ENCODE data around the gene CRTC1.

CRTC1 gene

DNA sequence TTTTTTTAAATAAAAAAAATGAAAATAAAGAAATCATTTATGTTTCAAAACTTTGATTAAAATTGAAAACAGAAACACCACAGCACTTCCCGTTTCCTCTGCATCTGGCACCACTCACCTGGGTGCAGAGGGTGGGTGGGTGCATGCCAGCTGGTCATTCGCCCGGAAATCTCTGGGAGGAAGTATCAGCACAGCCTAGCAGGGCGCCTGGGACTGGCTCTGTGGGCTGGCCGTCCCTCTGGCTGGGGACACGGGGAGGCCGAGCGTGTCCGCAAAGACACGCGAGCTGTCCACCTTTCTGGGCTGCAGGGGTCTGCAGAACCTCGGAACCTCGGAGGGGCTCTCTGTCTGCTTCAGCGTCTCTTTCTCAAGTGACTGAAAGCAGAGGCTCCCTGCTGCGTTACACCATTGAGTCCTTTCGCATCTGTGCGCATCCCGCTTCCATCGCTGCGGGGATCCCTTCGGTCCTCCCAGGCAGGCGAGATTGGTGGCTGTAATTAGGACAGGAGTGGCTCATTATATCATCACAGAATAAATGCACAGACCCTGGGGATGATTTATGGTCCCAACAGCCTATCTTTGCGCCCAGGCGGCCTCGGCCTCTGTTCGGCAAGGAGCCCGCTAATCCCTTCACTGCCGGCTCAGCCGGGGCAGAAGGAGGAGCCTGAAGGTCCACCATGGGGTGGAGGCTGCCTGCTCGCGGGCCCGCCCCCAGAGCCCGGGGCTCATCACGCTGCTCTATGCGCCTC, 17.2 kb downstream of the CRTC1 start:
- Histone ChIP-seq H3K4me2 (ENCODE audit: low read depth, low read length) (peak overlapping the region; percentile 90), H4K20me1 (ENCODE audit: insufficient read depth, low read length) (no peaks in the 10 kb centered on the region), H3K27ac (ENCODE audit: low read length) (peak overlapping the region; percentile 73; the same call in 1 of the 2 replicates)

DNA sequence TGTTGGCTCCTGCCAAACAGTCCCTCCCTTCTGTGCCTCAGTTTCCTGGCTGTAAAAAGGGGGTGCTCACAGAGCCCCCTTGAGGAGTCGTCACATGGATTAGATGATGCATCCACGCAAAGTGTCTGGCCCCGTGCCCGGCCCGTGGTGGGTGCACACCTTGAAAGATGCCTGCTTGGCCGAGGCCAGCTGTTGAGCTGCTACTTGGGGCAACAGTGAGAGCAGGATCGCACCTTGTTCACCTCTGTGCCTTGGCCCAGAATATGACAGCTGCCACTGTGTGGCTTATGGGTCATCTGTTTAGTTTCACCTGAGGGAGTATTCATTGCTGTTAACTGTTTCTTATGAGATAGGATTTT, 17.7 kb downstream of the CRTC1 start:
- H3K9ac ChIP-seq (ENCODE audit: low read length) = peak overlapping the region; percentile 32; the same call in 1 of the 2 replicates
- H3K9me2 ChIP-seq (replicated peaks; ENCODE audit: insufficient read depth, low read length) = no peaks in the 10 kb centered on the region
- H3K27ac ChIP-seq (ENCODE audit: low read length) = peak overlapping the region; percentile 73; the same call in 1 of the 2 replicates
- TF ChIP-seq, protein P1, sequence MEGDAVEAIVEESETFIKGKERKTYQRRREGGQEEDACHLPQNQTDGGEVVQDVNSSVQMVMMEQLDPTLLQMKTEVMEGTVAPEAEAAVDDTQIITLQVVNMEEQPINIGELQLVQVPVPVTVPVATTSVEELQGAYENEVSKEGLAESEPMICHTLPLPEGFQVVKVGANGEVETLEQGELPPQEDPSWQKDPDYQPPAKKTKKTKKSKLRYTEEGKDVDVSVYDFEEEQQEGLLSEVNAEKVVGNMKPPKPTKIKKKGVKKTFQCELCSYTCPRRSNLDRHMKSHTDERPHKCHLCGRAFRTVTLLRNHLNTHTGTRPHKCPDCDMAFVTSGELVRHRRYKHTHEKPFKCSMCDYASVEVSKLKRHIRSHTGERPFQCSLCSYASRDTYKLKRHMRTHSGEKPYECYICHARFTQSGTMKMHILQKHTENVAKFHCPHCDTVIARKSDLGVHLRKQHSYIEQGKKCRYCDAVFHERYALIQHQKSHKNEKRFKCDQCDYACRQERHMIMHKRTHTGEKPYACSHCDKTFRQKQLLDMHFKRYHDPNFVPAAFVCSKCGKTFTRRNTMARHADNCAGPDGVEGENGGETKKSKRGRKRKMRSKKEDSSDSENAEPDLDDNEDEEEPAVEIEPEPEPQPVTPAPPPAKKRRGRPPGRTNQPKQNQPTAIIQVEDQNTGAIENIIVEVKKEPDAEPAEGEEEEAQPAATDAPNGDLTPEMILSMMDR (IDR thresholded peaks at IDR 0.05; ENCODE audit: low read length) = no peak
- TF ChIP-seq EZH2 (optimal IDR thresholded peaks at IDR 0.05; ENCODE audit: low read depth, low read length) (no peak), EZH2phosphoT487 (IDR thresholded peaks at IDR 0.05; ENCODE audit: low read length) (no peak)
- H3K27me3 ChIP-seq (replicated peaks; ENCODE audit: insufficient read depth, low read length) = no peaks in the 10 kb centered on the region
- peaks cover 11% of the 10 kb centered on the region for H3K4me1 ChIP-seq (ENCODE audit: low read length)
- H3K36me3 ChIP-seq (replicated peaks; ENCODE audit: insufficient read depth, low read length) = no peaks in the 10 kb centered on the region
- no peaks in the 10 kb centered on the region for H3K9me3 ChIP-seq (replicated peaks; ENCODE audit: insufficient read depth, low read length)
- peaks cover 41% of the 10 kb centered on the region for H3K79me2 ChIP-seq (ENCODE audit: low read length)
- DNase-seq = peak; percentile 58
- peak overlapping the region; percentile 81 for H2AFZ ChIP-seq (ENCODE audit: low read length)
- peak overlapping the region; percentile 71 for H3K4me3 ChIP-seq (ENCODE audit: low read length)
- peak overlapping the region; percentile 90 for H3K4me2 ChIP-seq (ENCODE audit: low read depth, low read length)
- no peaks in the 10 kb centered on the region for H4K20me1 ChIP-seq (ENCODE audit: insufficient read depth, low read length)
- H3F3A ChIP-seq (ENCODE audit: insufficient read depth, low read length) = peaks cover 21% of the 10 kb centered on the region

More for the DNA sequence above, 17.2 kb downstream of the CRTC1 start:
- H3K27me3 ChIP-seq (replicated peaks; ENCODE audit: insufficient read depth, low read length) = no peaks in the 10 kb centered on the region
- peak overlapping the region; percentile 71 for H3K4me3 ChIP-seq (ENCODE audit: low read length)
- H3K36me3 ChIP-seq (replicated peaks; ENCODE audit: insufficient read depth, low read length) = no peaks in the 10 kb centered on the region
- peaks cover 21% of the 10 kb centered on the region for H3F3A ChIP-seq (ENCODE audit: insufficient read depth, low read length)
- H3K9me2 ChIP-seq (replicated peaks; ENCODE audit: insufficient read depth, low read length) = no peaks in the 10 kb centered on the region
- H2AFZ ChIP-seq (ENCODE audit: low read length) = peak overlapping the region; percentile 81
- H3K79me2 ChIP-seq (ENCODE audit: low read length) = peaks cover 46% of the 10 kb centered on the region
- DNase-seq = peak; percentile 75
- no peak for TF ChIP-seq EZH2phosphoT487 (IDR thresholded peaks at IDR 0.05; ENCODE audit: low read length)
- TF ChIP-seq, protein P1 (IDR thresholded peaks at IDR 0.05; ENCODE audit: low read length) = no peak
- no peak for TF ChIP-seq EZH2 (optimal IDR thresholded peaks at IDR 0.05; ENCODE audit: low read depth, low read length)
- H3K9me3 ChIP-seq (replicated peaks; ENCODE audit: insufficient read depth, low read length) = no peaks in the 10 kb centered on the region
- H3K9ac ChIP-seq (ENCODE audit: low read length) = peak overlapping the region; percentile 32; the same call in 1 of the 2 replicates
- H3K4me1 ChIP-seq (ENCODE audit: low read length) = peaks cover 11% of the 10 kb centered on the region

DNA sequence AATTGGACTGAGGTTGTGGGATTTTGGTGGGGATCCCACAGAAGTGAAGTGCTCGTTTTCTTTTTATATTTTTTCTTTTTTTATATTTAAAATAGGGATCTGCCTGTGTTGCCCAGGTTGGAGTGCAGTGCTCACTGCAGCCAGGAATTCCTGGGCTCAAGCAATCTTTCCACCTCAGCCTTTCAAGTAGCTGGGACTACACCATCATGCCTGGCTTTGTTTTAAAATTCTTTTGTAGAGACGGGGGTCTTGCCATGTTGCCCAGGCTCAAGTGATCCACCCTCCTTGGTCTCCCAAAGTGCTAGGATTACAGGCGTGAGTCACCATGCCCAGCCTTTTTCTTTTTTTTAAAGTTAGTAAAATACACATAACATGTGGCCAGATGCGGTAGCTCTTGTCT, 20.6 kb downstream of the CRTC1 start:
- no peak for DNase-seq
- Histone ChIP-seq H3K36me3 (replicated peaks; ENCODE audit: insufficient read depth, low read length) (no peaks in the 10 kb centered on the region), H3K27ac (ENCODE audit: low read length) (no peak overlapping the region), H3K4me3 (ENCODE audit: low read length) (no peak overlapping the region), H4K20me1 (ENCODE audit: insufficient read depth, low read length) (no peaks in the 10 kb centered on the region), H3K9me2 (replicated peaks; ENCODE audit: insufficient read depth, low read length) (no peaks in the 10 kb centered on the region), H3K4me2 (ENCODE audit: low read depth, low read length) (no peak overlapping the region), H3K79me2 (ENCODE audit: low read length) (peaks cover 39% of the 10 kb centered on the region), H3K4me1 (ENCODE audit: low read length) (peaks cover 11% of the 10 kb centered on the region), H2AFZ (ENCODE audit: low read length) (no peak overlapping the region), H3F3A (ENCODE audit: insufficient read depth, low read length) (peaks cover 21% of the 10 kb centered on the region), H3K27me3 (replicated peaks; ENCODE audit: insufficient read depth, low read length) (no peaks in the 10 kb centered on the region), H3K9me3 (replicated peaks; ENCODE audit: insufficient read depth, low read length) (no peaks in the 10 kb centered on the region), H3K9ac (ENCODE audit: low read length) (no peak overlapping the region)
- TF ChIP-seq, protein P1 (IDR thresholded peaks at IDR 0.05; ENCODE audit: low read length) = no peak
- TF ChIP-seq EZH2phosphoT487 (IDR thresholded peaks at IDR 0.05; ENCODE audit: low read length) (no peak), EZH2 (optimal IDR thresholded peaks at IDR 0.05; ENCODE audit: low read depth, low read length) (no peak)

Measured in MM.1S (cell line).